Head of caudate nucleus (tissue), 42 donors: ENCODE results near the gene PXDN.

Experiments used
- DNase-seq, 42 donors: peaks; one replicate each; pipeline versions ENCODE4 v3.0.0 to v3.0.0-alpha.2; 2020 to 2021; ENCODE audit warnings: mixed read lengths in 7 of 42
- intact Hi-C: fragments of 100-400 bp; cut with DNase I; formaldehyde crosslinking; loops from one replicate; pipeline ENCODE4 v1.15.0; 2022

PXDN gene

GRCh38 chr2:1588978-1589621, 155.2 kb downstream of the PXDN start:
- intact Hi-C loops, result no loop called here
- peak in 2 of 42 donors; percentile 6 to 32 for DNase-seq

GRCh38 chr2:1588051-1588977, 156.0 kb downstream of the PXDN start:
- DNase-seq, result peak in 1 of 42 donors; percentile 33
- intact Hi-C loops, result no loop called here

GRCh38 chr2:1586923-1587840, 157.1 kb downstream of the PXDN start:
- intact Hi-C loops, result no loop called here
- peak in 1 of 42 donors; percentile 32 for DNase-seq

- intact Hi-C loops, result no loop called here
- DNase-seq, result peak in 1 of 42 donors; percentile 31
These were observed 157.9 kb downstream of the PXDN start for GRCh38 chr2:1586251-1586922.

GRCh38 chr2:1585635-1586034, 158.7 kb downstream of the PXDN start:
- DNase-seq, result peak in 1 of 42 donors; percentile 28
- intact Hi-C loops, result no loop called here

- peak in 2 of 42 donors; percentile 28 to 34 for DNase-seq
- intact Hi-C loops, result no loop called here
These were observed 159.4 kb downstream of the PXDN start for GRCh38 chr2:1584691-1585485.

GRCh38 chr2:1584051-1584531, 160.2 kb downstream of the PXDN start:
- intact Hi-C loops, result no loop called here
- peak in 5 of 42 donors; percentile 2 to 36 (median 16) for DNase-seq

GRCh38 chr2:1582891-1583341, 161.4 kb downstream of the PXDN start:
- intact Hi-C loops, result no loop called here
- DNase-seq, result peak in 3 of 42 donors; percentile 3 to 31 (median 19)

GRCh38 chr2:1581965-1582625, 162.2 kb downstream of the PXDN start:
- intact Hi-C loops, result no loop called here
- peak in 1 of 42 donors; percentile 22 for DNase-seq
